ENCODE measurements around the gene MAPKAPK2.

GRCh38 chr1:206684003-206684402, 702 bp upstream of the MAPKAPK2 start:
- no peak for TF ChIP-seq CTCF (IDR thresholded peaks at IDR 0.05 in 2 of 3, conservative IDR thresholded peaks at IDR 0.05 in 1 of 3; ENCODE audit: borderline replicate concordance in 1 of 3, insufficient read depth in 1 of 3, low read depth in 2 of 3, low read length in 2 of 3)
- TF ChIP-seq POLR2A (IDR thresholded peaks at IDR 0.05; ENCODE audit: borderline replicate concordance, extremely low read depth, insufficient read depth, insufficient read length), result no peak
- no peak for TF ChIP-seq ELF1 (IDR thresholded peaks at IDR 0.05; ENCODE audit: borderline replicate concordance, low read depth)
- no peak for TF ChIP-seq REST (IDR thresholded peaks at IDR 0.05; ENCODE audit: low read depth)
- TF ChIP-seq POLR2AphosphoS5 (IDR thresholded peaks at IDR 0.05; ENCODE audit: low read depth, low read length), result no peak
- TF ChIP-seq CBX3 (IDR thresholded peaks at IDR 0.05; ENCODE audit: low read depth), result no peak
- no peak for TF ChIP-seq ZBTB33 (IDR thresholded peaks at IDR 0.05; ENCODE audit: extremely low read depth, insufficient replicate concordance, low read length)
- no peak for TF ChIP-seq EZH2 (IDR thresholded peaks at IDR 0.05)
- no peak for TF ChIP-seq ZNF274 (IDR thresholded peaks at IDR 0.05; ENCODE audit: low read depth, low read length)
- no peak for TF ChIP-seq SIN3A (IDR thresholded peaks at IDR 0.05; ENCODE audit: low read depth)
- no peak for TF ChIP-seq YY1 (IDR thresholded peaks at IDR 0.05; ENCODE audit: extremely low read depth, insufficient replicate concordance, low read depth, low read length)
- TF ChIP-seq RAD21 (IDR thresholded peaks at IDR 0.05; ENCODE audit: low read depth), result no peak
